IMR-90 (cell line): ENCODE measurements around the gene NYAP1. TPM values are rescaled to one million over a fixed set of nuclear protein-coding genes. Genes with fewer than 3 reads are reported as not detected.
"Not testable (repeated sequence)": the region's sequence is repeated elsewhere in the genome, so short reads cannot be mapped to it uniquely, and the experiment has no call there.

Experiments used
- ATAC-seq: fragments of 200-7000 bp; cut with Tn5 transposase; 2 replicates; pipeline ENCODE4 v1.9.1; 2020; ENCODE audit warnings: low read depth, mild to moderate bottlenecking, moderate library complexity
- BruUV-seq: library from RNA; stranded (reverse); fragments of 400-500 nt; replicated peaks from 2 replicates; lab custom pipeline; 2021; lab: Mats Ljungman, UMichigan
- CTCF ChIA-PET: fragments of 300-600 bp; formaldehyde crosslinking; extraction: SDS; loops from one replicate; lab custom pipeline; 2021; ENCODE audit warnings: antibody characterized with exemption; lab: Yijun Ruan, JAX
- POLR2A ChIA-PET: fragments of 300-600 bp; sonication (Branson Sonifier 250); formaldehyde crosslinking; loops from one replicate; lab custom pipeline; 2022; ENCODE audit warnings: antibody characterized with exemption; ENCODE audit not compliant: unreplicated experiment; lab: Charles Lee
- DNase-seq: peaks from one replicate; pipeline ENCODE4 v3.0.0; 2013
- H2AFZ ChIP-seq: replicated peaks from 2 replicates; pipeline ENCODE3; 2013; ENCODE audit warnings: low read length, mild to moderate bottlenecking; ENCODE audit not compliant: poor library complexity
- H2AK5ac ChIP-seq: 2 replicates; pipeline ENCODE4 v1.6.1; 2013; ENCODE audit warnings: low read depth, low read length, inconsistent platforms
- H2AK9ac ChIP-seq: replicated peaks from 2 replicates; pipeline ENCODE3; 2013; ENCODE audit warnings: mild to moderate bottlenecking, low read depth, low read length, moderate library complexity; ENCODE audit not compliant: poor library complexity
- H2BK120ac ChIP-seq: 2 replicates; pipeline ENCODE4 v1.6.1; 2013; ENCODE audit warnings: low read depth, low read length, inconsistent platforms
- H2BK15ac ChIP-seq: 3 replicates; pipeline ENCODE4 v1.6.1; 2013; ENCODE audit warnings: low read depth, low read length, inconsistent platforms
- H2BK20ac ChIP-seq: 2 replicates; pipeline ENCODE4 v1.6.1; 2013; ENCODE audit warnings: low read depth, mild to moderate bottlenecking, inconsistent platforms, low read length, moderate library complexity
- H2BK5ac ChIP-seq: 2 replicates; pipeline ENCODE4 v1.6.1; 2013; ENCODE audit warnings: mild to moderate bottlenecking, low read depth, low read length, inconsistent platforms; ENCODE audit not compliant: poor library complexity, severe bottlenecking
- H3K14ac ChIP-seq: replicated peaks from 2 replicates; pipeline ENCODE4 v1.6.1; 2013; ENCODE audit warnings: low read depth, low read length, inconsistent platforms
- H3K18ac ChIP-seq: 2 replicates; pipeline ENCODE4 v1.6.1; 2013; ENCODE audit warnings: low read depth, low read length, control low read depth
- H3K23ac ChIP-seq: 2 replicates; pipeline ENCODE4 v1.6.1; 2013; ENCODE audit warnings: low read depth, low read length, inconsistent platforms
- H3K27ac ChIP-seq: 2 replicates; pipeline ENCODE4 v1.5.1; 2013; ENCODE audit warnings: mild to moderate bottlenecking, control low read depth, low read length; ENCODE audit not compliant: insufficient read depth
- H3K27me3 ChIP-seq: 2 replicates; pipeline ENCODE4 v1.6.1; 2013; ENCODE audit warnings: low read length; ENCODE audit not compliant: control insufficient read depth, insufficient read depth
- H3K36me3 ChIP-seq: 2 replicates; pipeline ENCODE4 v1.6.1; 2013; ENCODE audit warnings: low read length, mixed read lengths; ENCODE audit not compliant: control insufficient read depth, insufficient read depth
- H3K4ac ChIP-seq: 2 replicates; pipeline ENCODE4 v1.6.1; 2013; ENCODE audit warnings: low read depth, low read length, inconsistent platforms
- H3K4me1 ChIP-seq: 2 replicates; pipeline ENCODE4 v1.6.1; 2013; ENCODE audit warnings: low read length, mixed read lengths; ENCODE audit not compliant: control insufficient read depth, insufficient read depth
- H3K4me2 ChIP-seq: 2 replicates; pipeline ENCODE4 v1.6.1; 2013; ENCODE audit warnings: low read depth, mild to moderate bottlenecking, control low read depth, low read length, moderate library complexity
- H3K4me3 ChIP-seq: 2 replicates; pipeline ENCODE4 v1.5.1; 2013; ENCODE audit warnings: low read depth, mild to moderate bottlenecking, control low read depth, low read length, moderate library complexity; ENCODE audit not compliant: insufficient read depth
- H3K56ac ChIP-seq: 2 replicates; pipeline ENCODE4 v1.6.1; 2013; ENCODE audit warnings: low read length, inconsistent platforms; ENCODE audit not compliant: insufficient read depth; ENCODE audit errors: extremely low read depth
- H3K79me1 ChIP-seq, 2 experiments: 2 replicates each; pipeline ENCODE4 v1.6.1; 2013; ENCODE audit warnings: low read length in 2 of 2, inconsistent platforms in 1 of 2, low read depth in 1 of 2
- H3K9ac ChIP-seq: 2 replicates; pipeline ENCODE4 v1.6.1; 2013; ENCODE audit warnings: low read depth, low read length, control low read depth
- H3K9me1 ChIP-seq: 2 replicates; pipeline ENCODE4 v1.6.1; 2013; ENCODE audit warnings: low read length, inconsistent platforms; ENCODE audit not compliant: insufficient read depth
- H3K9me3 ChIP-seq: 2 replicates; pipeline ENCODE4 v1.6.1; 2013; ENCODE audit warnings: low read length; ENCODE audit not compliant: control insufficient read depth, insufficient read depth
- H4K20me1 ChIP-seq: 2 replicates; pipeline ENCODE4 v1.6.1; 2013; ENCODE audit warnings: low read length, inconsistent platforms; ENCODE audit not compliant: insufficient read depth
- H4K5ac ChIP-seq: 2 replicates; pipeline ENCODE4 v1.6.1; 2013; ENCODE audit warnings: mild to moderate bottlenecking, low read depth, low read length, control low read depth
- H4K8ac ChIP-seq, 2 experiments: 2 replicates each; pipeline ENCODE4 v1.6.1; 2013; ENCODE audit warnings: low read depth in 2 of 2, low read length in 2 of 2, control low read depth in 1 of 2, inconsistent platforms in 1 of 2
- H4K91ac ChIP-seq: 2 replicates; pipeline ENCODE4 v1.6.1; 2013; ENCODE audit warnings: low read depth, low read length, inconsistent platforms; ENCODE audit not compliant: insufficient read depth
- WGBS, 2 experiments: methylation state at CpG; one replicate each; pipeline versions ENCODE4 v1.1.5 to v1.1.7; 2013; ENCODE audit warnings: missing lambda C conversion rate in 2 of 2; ENCODE audit not compliant: insufficient read length in 1 of 2; ENCODE audit errors: extremely low coverage in 2 of 2; 5-methylcytosine and 5-hydroxymethylcytosine counted together
- dilution Hi-C: fragments of 300-500 bp; cut with HindIII; formaldehyde crosslinking; loops from one replicate; pipeline ENCODE4 v1.14.3; 2018; ENCODE audit warnings: low sequenced_read_pairs; ENCODE audit not compliant: unreplicated experiment
- in situ Hi-C: fragments of 300-500 bp; cut with MboI; formaldehyde crosslinking; loops from 3 replicates; pipeline ENCODE4 v1.14.3; 2019; ENCODE audit warnings: low sequenced_read_pairs, inconsistent platforms, mixed read lengths
- intact Hi-C: fragments of 100-400 bp; cut with micrococcal nuclease; formaldehyde crosslinking; loops from 2 replicates; pipeline ENCODE4 v1.10.0; 2022
- polyA plus RNA-seq, 3 experiments: library from polyadenylated mRNA; depleted of rRNA; stranded (reverse); fragments of >200 nt; gene quantifications; 2 replicates each; pipeline ENCODE4 v1.2.3, GENCODE V29; 2012; ENCODE audit warnings: low replicate concordance in 1 of 3
- total RNA-seq: library from RNA; depleted of rRNA; stranded (reverse); fragments of >200 nt; gene quantifications from 2 replicates; pipeline ENCODE4 v1.2.3, GENCODE V29; 2012

The NYAP1 gene
- total and polyA plus RNA-seq, 2 of the 4 experiments (the other 2 are of a cell fraction) = 0.18 to 1.3 TPM

GRCh38 chr7:100447363-100447762 is 36.4 kb upstream of the NYAP1 start:
- 91% methylated on average over 4 of the region's 8 CpGs; no CpG with 5 or more reads in 1 of the 2 experiments for WGBS, 2 experiments
- H3K4me2 ChIP-seq, H4K5ac ChIP-seq: not testable (repeated sequence)

More at GRCh38 chr7:100447363-100447762, 36.4 kb upstream of the NYAP1 start:
- H2BK120ac ChIP-seq, H2AFZ ChIP-seq, H2BK20ac ChIP-seq, H2AK5ac ChIP-seq, H3K36me3 ChIP-seq, H3K56ac ChIP-seq, H4K8ac ChIP-seq, H3K4ac ChIP-seq, POLR2A ChIA-PET, H3K9ac ChIP-seq, H4K91ac ChIP-seq, H3K4me3 ChIP-seq, H3K79me1 ChIP-seq, DNase-seq, H3K18ac ChIP-seq, BruUV-seq, H3K9me3 ChIP-seq, dilution Hi-C loops, intact Hi-C loops, H3K14ac ChIP-seq, H3K27ac ChIP-seq, H2BK5ac ChIP-seq, ATAC-seq, H3K23ac ChIP-seq, H3K27me3 ChIP-seq, H2BK15ac ChIP-seq, H2AK9ac ChIP-seq, H4K20me1 ChIP-seq: not testable (repeated sequence)
- in situ Hi-C loops = loop anchor here (25.0 kb wide), 1 partner anchor 665 kb away; no protein-coding TSS in a partner anchor
- CTCF ChIA-PET = interaction anchor here (0.5 to 0.6 kb wide), 2 partner anchors 98 to 113 kb away, joined by 3 read pairs; no protein-coding TSS in a partner anchor
- peaks cover 26% of the 10 kb centered on the region for H3K4me1 ChIP-seq
- H3K9me1 ChIP-seq = peaks cover 24% of the 10 kb centered on the region
